Stimulated activated CD8-positive, alpha-beta memory T cell treated with anti-CD3 and anti-CD28 coated beads, Interleukin-2, amount 100 ng/mL, for 1 hour (primary cell): Measurements from ENCODE around the gene GYG1.
"Not testable (repeated sequence)": the region's sequence is repeated elsewhere in the genome, so short reads cannot be mapped to it uniquely, and the experiment has no call there.

Experiments
- DNase-seq, 2 donors: peaks; one replicate each; pipeline ENCODE4 v3.0.0-alpha.2; 2020; ENCODE audit warnings: low read depth in 2 of 2

GYG1 gene

DNA sequence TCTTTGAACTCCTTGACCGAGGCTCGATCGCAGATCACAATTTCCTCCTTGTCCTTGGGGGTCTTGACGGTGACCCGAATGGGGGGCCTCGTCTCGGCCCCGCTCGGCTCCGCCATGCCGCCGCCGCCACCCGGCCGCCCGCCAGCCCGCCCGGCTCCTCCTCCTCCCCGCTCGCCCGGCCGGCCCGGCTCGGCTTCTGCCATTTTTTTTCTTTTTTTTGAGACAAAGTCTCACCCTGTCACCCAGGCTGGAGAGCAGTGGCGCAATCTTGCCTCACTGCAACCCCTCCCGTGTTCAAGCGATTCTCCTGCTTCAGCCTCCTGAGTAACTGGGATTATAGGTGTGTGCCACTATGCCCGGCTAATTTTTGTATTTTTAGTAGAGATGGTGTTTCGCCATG lies 3.8 kb upstream of the GYG1 start:
- not testable (repeated sequence) for DNase-seq

GRCh38 chr3:148990236-148990635 lies 1.1 kb upstream of the GYG1 start:
- no peak for DNase-seq

- no peak for DNase-seq
These were observed 791 bp downstream of the GYG1 start for GRCh38 chr3:148992027-148992634.

- DNase-seq, result no peak
These were observed 1.4 kb downstream of the GYG1 start for GRCh38 chr3:148992635-148993255.

DNA sequence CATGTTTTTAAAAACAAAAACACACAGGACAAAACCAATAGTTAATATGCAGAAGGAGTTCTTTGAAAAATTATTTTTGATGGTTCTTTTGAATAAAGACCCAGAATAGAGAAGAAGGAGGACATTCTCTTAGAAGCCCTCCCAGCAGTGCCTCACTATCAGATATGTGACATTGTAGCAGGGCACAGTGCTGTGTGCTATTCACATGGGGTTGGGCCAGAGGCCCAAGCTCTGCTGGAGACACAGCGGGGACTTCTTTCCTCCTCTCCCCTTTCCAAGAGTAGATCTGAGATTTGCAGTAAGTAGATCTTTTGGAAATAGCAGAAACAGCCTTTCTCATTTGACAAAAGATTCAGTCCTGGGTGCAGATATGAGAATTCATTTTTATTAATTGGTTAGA lies 6.3 kb downstream of the GYG1 start:
- no peak for DNase-seq

GRCh38 chr3:148998297-148998696 lies 7.0 kb downstream of the GYG1 start:
- no peak for DNase-seq

- no peak for DNase-seq
These were observed 7.5 kb downstream of the GYG1 start for GRCh38 chr3:148998715-148999423.

DNA sequence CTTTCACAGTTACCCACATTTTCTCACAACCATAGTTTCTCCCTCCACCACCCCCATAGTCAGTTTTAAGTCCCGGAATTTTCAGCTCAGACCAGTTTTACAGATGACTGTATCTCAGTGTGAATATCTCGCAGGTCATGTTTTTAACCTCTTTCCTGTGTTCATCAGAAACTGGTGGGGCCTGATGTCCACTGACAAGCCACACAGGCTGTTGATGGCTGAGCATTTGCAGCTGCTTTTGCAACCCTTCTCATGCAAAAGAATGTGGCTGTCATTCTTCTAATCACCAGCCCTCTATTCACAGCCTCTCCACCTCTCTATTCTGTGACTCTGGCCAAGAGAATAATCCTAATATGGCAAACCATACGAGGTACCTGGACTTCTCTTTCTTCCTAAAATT lies 8.5 kb downstream of the GYG1 start:
- no peak for DNase-seq

GRCh38 chr3:149000206-149000745 lies 8.9 kb downstream of the GYG1 start:
- no peak for DNase-seq

DNA sequence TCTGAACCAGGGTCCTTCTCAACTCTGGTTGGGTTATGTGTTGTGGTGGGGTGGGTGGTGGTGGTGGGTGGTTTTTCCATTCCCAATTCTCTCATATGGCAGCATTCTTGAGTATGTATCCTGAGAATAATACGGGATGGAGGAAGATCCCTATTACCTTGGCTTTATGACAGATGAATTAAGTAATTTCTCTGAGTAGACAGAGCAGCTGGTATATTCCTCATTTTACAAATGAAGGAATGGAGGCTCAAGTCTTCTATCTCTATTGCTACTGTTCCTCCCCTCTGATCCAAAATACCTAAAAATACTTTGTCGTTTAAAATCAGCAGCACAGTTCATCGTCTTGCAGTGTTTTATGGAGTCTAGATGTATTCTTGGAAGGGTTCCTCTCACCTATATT lies 10.4 kb downstream of the GYG1 start:
- DNase-seq, result no peak

GRCh38 chr3:149003653-149004305 lies 12.4 kb downstream of the GYG1 start:
- DNase-seq, result no peak

- DNase-seq, result no peak
These were observed 13.3 kb downstream of the GYG1 start for GRCh38 chr3:149004622-149005021.

GRCh38 chr3:149005416-149005815 lies 14.1 kb downstream of the GYG1 start:
- DNase-seq, result no peak

GRCh38 chr3:149007567-149008257 lies 16.4 kb downstream of the GYG1 start:
- DNase-seq, result no peak

GRCh38 chr3:149009732-149010131 lies 18.4 kb downstream of the GYG1 start:
- no peak for DNase-seq

DNA sequence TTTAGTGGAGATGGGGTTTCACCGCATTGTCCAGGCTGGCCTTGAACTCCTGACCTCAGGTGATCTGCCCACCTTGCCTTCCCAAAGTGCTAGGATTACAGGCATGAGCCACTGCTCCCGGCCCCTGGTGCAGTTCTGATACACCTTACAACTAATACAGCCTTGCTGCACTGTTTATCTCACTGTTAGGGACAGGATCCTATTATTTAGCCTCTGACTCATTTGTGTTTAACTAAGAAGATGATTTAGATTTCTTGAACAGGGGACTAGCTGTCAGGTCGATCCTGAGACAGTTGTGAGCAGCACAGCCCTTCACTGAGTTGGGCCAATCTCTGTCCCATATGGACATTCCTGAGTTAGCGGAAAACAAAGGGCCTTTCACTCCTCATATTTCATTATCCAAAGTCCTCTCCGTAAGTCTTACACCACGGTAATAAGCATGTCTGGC lies 19.2 kb downstream of the GYG1 start:
- no peak for DNase-seq

DNA sequence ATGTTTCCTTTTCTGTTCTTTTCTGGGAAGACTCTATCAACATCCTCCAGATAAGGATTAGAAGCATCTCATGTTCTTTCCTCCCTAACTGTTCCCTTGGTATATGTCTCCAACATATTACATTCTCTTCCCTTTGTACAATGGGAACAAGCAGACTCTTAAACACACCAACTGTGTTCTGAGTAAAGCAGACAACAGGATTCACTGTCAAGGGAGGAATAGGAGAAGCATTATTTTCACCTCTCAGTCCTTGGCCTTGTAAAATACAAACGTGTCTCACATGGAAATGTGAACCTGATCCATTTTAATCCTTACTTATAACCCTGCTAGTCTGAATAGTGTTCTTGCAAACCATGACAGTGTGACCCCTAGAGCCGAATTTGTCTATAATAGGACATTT lies 19.6 kb downstream of the GYG1 start:
- DNase-seq, result no peak

GRCh38 chr3:149011676-149012075 lies 20.3 kb downstream of the GYG1 start:
- no peak for DNase-seq

GRCh38 chr3:149013726-149014125 lies 22.4 kb downstream of the GYG1 start:
- no peak for DNase-seq

DNA sequence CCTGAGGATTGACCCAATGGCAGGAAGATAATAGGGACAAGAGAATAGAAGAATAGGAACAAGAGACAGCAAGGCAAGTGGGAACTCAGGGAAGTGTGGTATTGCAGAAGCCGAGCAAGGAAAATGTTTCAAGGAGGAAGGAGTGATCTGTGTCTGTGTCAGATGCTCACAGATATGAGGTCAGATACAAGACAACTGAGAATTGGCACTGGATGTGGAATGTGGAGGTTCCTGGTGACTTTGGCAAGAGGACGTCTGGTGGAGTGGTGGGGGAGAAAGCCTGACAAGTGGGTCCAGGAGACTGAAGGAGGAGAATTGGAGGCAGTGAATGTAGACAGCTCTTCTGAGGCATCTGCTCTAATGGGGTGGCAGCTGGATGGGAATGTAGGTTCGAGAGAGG lies 24.1 kb downstream of the GYG1 start:
- no peak for DNase-seq

DNA sequence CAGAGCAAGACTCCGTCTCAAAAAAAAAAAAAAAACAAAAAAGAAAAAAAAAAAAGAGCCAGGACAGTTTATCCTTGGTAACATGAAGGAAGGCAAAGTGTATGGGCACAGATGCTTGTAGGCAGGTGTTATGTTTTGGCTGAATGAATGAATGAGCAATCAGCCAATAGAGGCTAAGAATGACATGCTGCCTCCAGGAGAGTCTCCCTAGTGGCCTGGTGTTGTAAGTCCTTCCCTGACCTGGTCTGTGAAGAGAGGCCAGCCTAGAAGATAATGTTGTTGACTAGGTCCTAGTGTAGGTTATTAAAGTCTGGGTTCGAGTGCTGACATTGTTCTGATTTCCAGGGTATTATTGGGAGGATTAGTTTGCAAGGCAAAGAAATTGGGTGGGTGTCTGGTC lies 24.9 kb downstream of the GYG1 start:
- no peak for DNase-seq
